Upper lobe of left lung (tissue), 4 donors: ENCODE results near the gene ELOA.

Experiments
- EP300 ChIP-seq, 4 donors: sonication (generic); formaldehyde crosslinking; IDR thresholded peaks; one replicate each; pipeline ENCODE4 v1.5.1; 2017; ENCODE audit warnings: antibody characterized with exemption in 4 of 4, control low read depth in 2 of 4
- POLR2A ChIP-seq, 4 donors: fragments of 450-650 bp; IDR thresholded peaks; one replicate each; pipeline ENCODE4 v1.5.1; 2016 to 2017; ENCODE audit warnings: antibody characterized with exemption in 4 of 4, mild to moderate bottlenecking in 2 of 4
- POLR2AphosphoS5 ChIP-seq, 2 donors: sonication (generic); formaldehyde crosslinking; IDR thresholded peaks; one replicate each; pipeline ENCODE4 v1.5.1; 2017; ENCODE audit warnings: antibody characterized with exemption in 2 of 2
- TF ChIP-seq, protein P1 (sequence below), 6 experiments: fragments of 450-650 bp in 4 of 6; fragments of 200-600 bp in 2 of 6; sonication (generic) in 2 of 6; IDR thresholded peaks; one replicate each; pipeline ENCODE4 v1.5.1; 2016 to 2019; ENCODE audit warnings: antibody characterized with exemption in 6 of 6

DNA sequence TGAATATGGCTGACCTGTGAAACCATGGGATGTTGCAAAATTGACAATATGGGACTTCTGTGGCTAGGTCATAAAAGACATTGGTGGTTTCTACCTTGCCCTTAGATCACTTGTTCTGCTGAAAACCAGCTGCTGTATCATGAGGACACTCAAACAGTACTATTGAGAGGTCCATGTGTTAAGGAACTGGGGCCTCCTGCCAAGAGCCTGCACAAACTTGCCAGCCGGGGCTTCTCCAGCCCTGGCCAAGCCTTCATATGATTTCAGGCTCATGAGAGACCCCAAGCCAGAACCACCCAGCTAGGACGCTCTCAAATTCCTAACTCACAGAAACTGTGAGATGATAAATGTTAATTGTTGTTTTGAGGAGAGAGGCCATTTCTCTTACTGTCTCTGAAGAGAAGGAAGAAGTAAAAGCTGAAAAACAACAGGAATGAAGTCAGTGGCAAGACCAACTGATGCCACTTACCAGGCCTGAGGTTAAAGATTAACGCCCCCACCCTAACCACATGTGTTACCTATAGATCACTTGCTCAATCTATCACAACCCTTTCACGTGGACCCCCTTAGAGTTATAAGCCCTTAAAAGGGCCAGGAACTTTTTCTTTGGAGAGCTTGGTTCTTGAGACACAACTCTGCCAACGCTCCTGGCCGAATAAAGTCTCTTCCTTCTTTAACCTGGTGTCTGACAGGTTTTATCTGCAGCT is 31.1 kb downstream of the ELOA start:
- TF ChIP-seq POLR2AphosphoS5 (IDR thresholded peaks at IDR 0.05) (no peak), POLR2A (IDR thresholded peaks at IDR 0.05) (no peak), EP300 (IDR thresholded peaks at IDR 0.05) (no peak)
- TF ChIP-seq, protein P1, sequence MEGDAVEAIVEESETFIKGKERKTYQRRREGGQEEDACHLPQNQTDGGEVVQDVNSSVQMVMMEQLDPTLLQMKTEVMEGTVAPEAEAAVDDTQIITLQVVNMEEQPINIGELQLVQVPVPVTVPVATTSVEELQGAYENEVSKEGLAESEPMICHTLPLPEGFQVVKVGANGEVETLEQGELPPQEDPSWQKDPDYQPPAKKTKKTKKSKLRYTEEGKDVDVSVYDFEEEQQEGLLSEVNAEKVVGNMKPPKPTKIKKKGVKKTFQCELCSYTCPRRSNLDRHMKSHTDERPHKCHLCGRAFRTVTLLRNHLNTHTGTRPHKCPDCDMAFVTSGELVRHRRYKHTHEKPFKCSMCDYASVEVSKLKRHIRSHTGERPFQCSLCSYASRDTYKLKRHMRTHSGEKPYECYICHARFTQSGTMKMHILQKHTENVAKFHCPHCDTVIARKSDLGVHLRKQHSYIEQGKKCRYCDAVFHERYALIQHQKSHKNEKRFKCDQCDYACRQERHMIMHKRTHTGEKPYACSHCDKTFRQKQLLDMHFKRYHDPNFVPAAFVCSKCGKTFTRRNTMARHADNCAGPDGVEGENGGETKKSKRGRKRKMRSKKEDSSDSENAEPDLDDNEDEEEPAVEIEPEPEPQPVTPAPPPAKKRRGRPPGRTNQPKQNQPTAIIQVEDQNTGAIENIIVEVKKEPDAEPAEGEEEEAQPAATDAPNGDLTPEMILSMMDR (IDR thresholded peaks at IDR 0.05) = no peak
